Parathyroid adenoma (tissue), 2 donors: Measurements from ENCODE around the gene PGAP1.

Experiments used
- H2AFZ ChIP-seq: fragments of 300-600 bp; sonication (generic); one replicate; pipeline ENCODE4 v1.7.0; 2017; ENCODE audit warnings: antibody characterized with exemption, mild to moderate bottlenecking
- H3K27ac ChIP-seq: fragments of 300-600 bp; sonication (generic); one replicate; pipeline ENCODE4 v1.7.0; 2017
- H3K27me3 ChIP-seq: fragments of 300-600 bp; sonication (generic); one replicate; pipeline ENCODE4 v1.7.0; 2017; ENCODE audit warnings: low read length; ENCODE audit not compliant: control insufficient read depth, insufficient read depth
- H3K36me3 ChIP-seq: fragments of 300-600 bp; sonication (generic); one replicate; pipeline ENCODE4 v1.7.0; 2017; ENCODE audit warnings: low read length; ENCODE audit not compliant: control insufficient read depth, insufficient read depth
- H3K4me1 ChIP-seq: fragments of 300-600 bp; sonication (generic); one replicate; pipeline ENCODE4 v1.7.0; 2017; ENCODE audit warnings: control low read depth
- H3K4me2 ChIP-seq: fragments of 300-600 bp; sonication (generic); one replicate; pipeline ENCODE4 v1.7.0; 2017; ENCODE audit warnings: low read length
- H3K4me3 ChIP-seq: fragments of 300-600 bp; sonication (generic); one replicate; pipeline ENCODE4 v1.7.0; 2017; ENCODE audit warnings: low read depth, low read length
- H3K79me2 ChIP-seq: fragments of 300-600 bp; sonication (generic); one replicate; pipeline ENCODE4 v1.7.0; 2017; ENCODE audit warnings: control low read depth
- H3K9ac ChIP-seq: fragments of 300-600 bp; sonication (generic); one replicate; pipeline ENCODE4 v1.7.0; 2017; ENCODE audit warnings: mild to moderate bottlenecking
- H3K9me3 ChIP-seq: fragments of 300-600 bp; sonication (generic); one replicate; pipeline ENCODE4 v1.7.0; 2017; ENCODE audit warnings: low read length; ENCODE audit not compliant: control insufficient read depth
- CTCF ChIP-seq: fragments of 300-600 bp; sonication (generic); IDR thresholded peaks from one replicate; pipeline ENCODE4 v1.7.0; 2017; ENCODE audit warnings: antibody characterized with exemption, mild to moderate bottlenecking
- donor health status: primary hyperparathyroidism.

PGAP1 gene

GRCh38 chr2:196926562-196927375 is at the start of gene PGAP1:
PGAP1 (minus strand) TSS chr2:196926707; CDS start chr2:196926616, 91 bp downstream.
- peak within 1 kb of the TSS; percentile 92 for H3K4me3 ChIP-seq
- H3K36me3 ChIP-seq, result no peaks in the 10 kb centered on the region
- peak within 1 kb of the TSS; percentile 86 for H3K27ac ChIP-seq
- no peaks in the 10 kb centered on the region for H3K27me3 ChIP-seq
- TF ChIP-seq CTCF, result no peak
- H3K4me1 ChIP-seq, result peaks cover 3% of the 10 kb centered on the region
- peak within 1 kb of the TSS; percentile 50 for H3K9ac ChIP-seq
- no peaks in the 10 kb centered on the region for H3K79me2 ChIP-seq
- H2AFZ ChIP-seq, result peak within 1 kb of the TSS; percentile 82
- H3K9me3 ChIP-seq, result no peaks in the 10 kb centered on the region
- H3K4me2 ChIP-seq, result peak within 1 kb of the TSS; percentile 75

- Histone ChIP-seq H3K4me1 (no peaks in the 10 kb centered on the region), H3K9ac (no peak overlapping the region), H3K36me3 (no peaks in the 10 kb centered on the region), H3K79me2 (no peaks in the 10 kb centered on the region), H3K4me3 (no peak overlapping the region), H3K9me3 (no peaks in the 10 kb centered on the region), H3K27me3 (no peaks in the 10 kb centered on the region), H3K4me2 (no peak overlapping the region), H2AFZ (no peak overlapping the region), H3K27ac (no peak overlapping the region)
- no peak for TF ChIP-seq CTCF
These were observed 48.5 kb upstream of the PGAP1 start for GRCh38 chr2:196974970-196975369.

GRCh38 chr2:196971574-196972279 is 45.2 kb upstream of the PGAP1 start:
- no peaks in the 10 kb centered on the region for H3K4me1 ChIP-seq
- no peaks in the 10 kb centered on the region for H3K27me3 ChIP-seq
- H3K9me3 ChIP-seq, result no peaks in the 10 kb centered on the region

GRCh38 chr2:196970099-196970498 is 43.6 kb upstream of the PGAP1 start:
- Histone ChIP-seq H3K27ac (no peak overlapping the region), H3K9ac (no peak overlapping the region), H3K36me3 (no peaks in the 10 kb centered on the region), H3K4me1 (no peaks in the 10 kb centered on the region), H2AFZ (no peak overlapping the region), H3K79me2 (no peaks in the 10 kb centered on the region), H3K4me2 (no peak overlapping the region), H3K4me3 (no peak overlapping the region), H3K9me3 (no peaks in the 10 kb centered on the region), H3K27me3 (no peaks in the 10 kb centered on the region)
- no peak for TF ChIP-seq CTCF

More at GRCh38 chr2:196971574-196972279, 45.2 kb upstream of the PGAP1 start:
- Histone ChIP-seq H3K4me3 (no peak overlapping the region), H3K36me3 (no peaks in the 10 kb centered on the region), H3K27ac (no peak overlapping the region), H3K9ac (no peak overlapping the region), H2AFZ (no peak overlapping the region), H3K4me2 (no peak overlapping the region), H3K79me2 (no peaks in the 10 kb centered on the region)
- TF ChIP-seq CTCF, result no peak
